Upper lobe of left lung (tissue), 4 donors: ENCODE measurements around the gene FLII.

Experiments used
- POLR2A ChIP-seq, 4 donors: fragments of 450-650 bp; IDR thresholded peaks; one replicate each; pipeline ENCODE4 v1.5.1; 2016 to 2017; ENCODE audit warnings: antibody characterized with exemption in 4 of 4, mild to moderate bottlenecking in 2 of 4
- POLR2AphosphoS5 ChIP-seq, 2 donors: sonication (generic); formaldehyde crosslinking; IDR thresholded peaks; one replicate each; pipeline ENCODE4 v1.5.1; 2017; ENCODE audit warnings: antibody characterized with exemption in 2 of 2
- TF ChIP-seq, protein P1 (sequence below), 6 experiments: fragments of 450-650 bp in 4 of 6; fragments of 200-600 bp in 2 of 6; sonication (generic) in 2 of 6; IDR thresholded peaks; one replicate each; pipeline ENCODE4 v1.5.1; 2016 to 2019; ENCODE audit warnings: antibody characterized with exemption in 6 of 6

DNA sequence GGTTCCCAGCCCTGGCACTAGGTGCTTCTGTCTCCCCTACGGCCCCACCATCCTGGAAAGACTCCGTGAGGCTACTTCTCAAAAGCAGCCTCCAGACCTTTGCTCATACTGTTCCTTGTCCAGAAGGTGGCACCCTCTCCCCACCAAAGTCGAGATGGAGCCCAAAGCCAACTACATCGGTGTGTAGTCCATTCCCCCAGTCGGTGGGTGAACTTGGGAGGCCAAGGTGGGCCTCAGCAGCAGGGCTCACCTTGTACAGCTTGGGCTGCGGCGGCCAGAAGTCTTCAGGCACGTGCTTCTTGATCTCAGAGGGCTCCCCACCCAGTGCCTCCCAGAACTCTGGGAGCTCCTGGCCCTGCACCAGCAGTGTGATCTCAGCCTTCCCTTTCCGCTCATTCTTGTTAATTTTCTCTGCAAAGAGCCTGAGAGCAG lies 10.2 kb downstream of the FLII start:
- TF ChIP-seq, protein P1, sequence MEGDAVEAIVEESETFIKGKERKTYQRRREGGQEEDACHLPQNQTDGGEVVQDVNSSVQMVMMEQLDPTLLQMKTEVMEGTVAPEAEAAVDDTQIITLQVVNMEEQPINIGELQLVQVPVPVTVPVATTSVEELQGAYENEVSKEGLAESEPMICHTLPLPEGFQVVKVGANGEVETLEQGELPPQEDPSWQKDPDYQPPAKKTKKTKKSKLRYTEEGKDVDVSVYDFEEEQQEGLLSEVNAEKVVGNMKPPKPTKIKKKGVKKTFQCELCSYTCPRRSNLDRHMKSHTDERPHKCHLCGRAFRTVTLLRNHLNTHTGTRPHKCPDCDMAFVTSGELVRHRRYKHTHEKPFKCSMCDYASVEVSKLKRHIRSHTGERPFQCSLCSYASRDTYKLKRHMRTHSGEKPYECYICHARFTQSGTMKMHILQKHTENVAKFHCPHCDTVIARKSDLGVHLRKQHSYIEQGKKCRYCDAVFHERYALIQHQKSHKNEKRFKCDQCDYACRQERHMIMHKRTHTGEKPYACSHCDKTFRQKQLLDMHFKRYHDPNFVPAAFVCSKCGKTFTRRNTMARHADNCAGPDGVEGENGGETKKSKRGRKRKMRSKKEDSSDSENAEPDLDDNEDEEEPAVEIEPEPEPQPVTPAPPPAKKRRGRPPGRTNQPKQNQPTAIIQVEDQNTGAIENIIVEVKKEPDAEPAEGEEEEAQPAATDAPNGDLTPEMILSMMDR (IDR thresholded peaks at IDR 0.05), result peak; percentile 33 to 74 (median 54)
- TF ChIP-seq POLR2AphosphoS5 (IDR thresholded peaks at IDR 0.05) (no peak), POLR2A (IDR thresholded peaks at IDR 0.05) (no peak)
